Measurements from ENCODE around the gene NAA40. TPM values are rescaled to one million over a fixed set of nuclear protein-coding genes. Genes with fewer than 3 reads are reported as not detected.

The NAA40 gene
- total and polyA plus RNA-seq, 2 of the 13 experiments (the other 11 are each of a cell fraction or from before 2014, with no cell fraction given): 11.1 to 17.9 TPM

DNA sequence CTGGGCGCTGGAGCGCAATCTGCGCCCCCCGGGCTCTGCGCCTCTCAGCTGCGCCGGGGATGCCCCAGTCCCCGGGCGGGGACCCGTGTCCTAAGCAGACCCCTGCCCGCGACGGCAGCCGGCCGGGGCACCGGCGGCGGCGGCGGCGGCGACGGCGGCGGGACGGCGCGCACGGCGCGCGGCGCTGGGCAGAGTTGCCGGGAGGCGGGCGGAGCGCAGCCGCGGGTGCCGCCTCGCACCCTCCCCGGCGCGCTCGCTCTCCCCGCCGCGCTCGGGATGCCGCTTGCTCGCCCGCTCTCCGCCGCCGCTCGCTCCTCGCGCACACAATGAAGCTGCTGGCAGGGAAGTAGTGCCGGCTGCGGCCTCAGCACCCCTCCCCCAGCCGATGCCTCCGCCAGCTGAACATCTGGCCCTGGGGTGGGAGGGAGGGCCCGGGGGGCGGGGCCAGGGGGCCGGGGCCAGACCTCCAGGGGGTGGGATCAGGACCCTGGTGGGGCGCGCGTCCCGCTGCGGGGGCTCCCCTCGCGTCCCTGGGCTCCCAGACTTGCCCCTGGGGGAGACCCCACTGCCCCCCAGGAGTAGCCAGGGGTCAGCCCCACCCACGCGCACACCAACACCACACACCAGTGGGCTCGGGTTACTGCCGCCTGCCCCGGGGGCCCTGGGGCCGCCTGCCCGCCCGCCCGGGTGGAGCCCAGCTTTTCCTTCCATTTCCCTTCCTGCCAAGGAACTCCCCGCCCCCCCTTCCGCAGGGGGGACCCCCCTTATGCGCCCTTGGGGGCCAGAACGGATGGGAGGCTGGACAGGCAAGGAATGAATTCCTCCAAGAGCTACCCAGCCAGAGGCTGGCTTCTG is 21.7 kb upstream of the NAA40 start, which contains the start of gene RCOR2 (continued):
- TF ChIP-seq, protein P1, sequence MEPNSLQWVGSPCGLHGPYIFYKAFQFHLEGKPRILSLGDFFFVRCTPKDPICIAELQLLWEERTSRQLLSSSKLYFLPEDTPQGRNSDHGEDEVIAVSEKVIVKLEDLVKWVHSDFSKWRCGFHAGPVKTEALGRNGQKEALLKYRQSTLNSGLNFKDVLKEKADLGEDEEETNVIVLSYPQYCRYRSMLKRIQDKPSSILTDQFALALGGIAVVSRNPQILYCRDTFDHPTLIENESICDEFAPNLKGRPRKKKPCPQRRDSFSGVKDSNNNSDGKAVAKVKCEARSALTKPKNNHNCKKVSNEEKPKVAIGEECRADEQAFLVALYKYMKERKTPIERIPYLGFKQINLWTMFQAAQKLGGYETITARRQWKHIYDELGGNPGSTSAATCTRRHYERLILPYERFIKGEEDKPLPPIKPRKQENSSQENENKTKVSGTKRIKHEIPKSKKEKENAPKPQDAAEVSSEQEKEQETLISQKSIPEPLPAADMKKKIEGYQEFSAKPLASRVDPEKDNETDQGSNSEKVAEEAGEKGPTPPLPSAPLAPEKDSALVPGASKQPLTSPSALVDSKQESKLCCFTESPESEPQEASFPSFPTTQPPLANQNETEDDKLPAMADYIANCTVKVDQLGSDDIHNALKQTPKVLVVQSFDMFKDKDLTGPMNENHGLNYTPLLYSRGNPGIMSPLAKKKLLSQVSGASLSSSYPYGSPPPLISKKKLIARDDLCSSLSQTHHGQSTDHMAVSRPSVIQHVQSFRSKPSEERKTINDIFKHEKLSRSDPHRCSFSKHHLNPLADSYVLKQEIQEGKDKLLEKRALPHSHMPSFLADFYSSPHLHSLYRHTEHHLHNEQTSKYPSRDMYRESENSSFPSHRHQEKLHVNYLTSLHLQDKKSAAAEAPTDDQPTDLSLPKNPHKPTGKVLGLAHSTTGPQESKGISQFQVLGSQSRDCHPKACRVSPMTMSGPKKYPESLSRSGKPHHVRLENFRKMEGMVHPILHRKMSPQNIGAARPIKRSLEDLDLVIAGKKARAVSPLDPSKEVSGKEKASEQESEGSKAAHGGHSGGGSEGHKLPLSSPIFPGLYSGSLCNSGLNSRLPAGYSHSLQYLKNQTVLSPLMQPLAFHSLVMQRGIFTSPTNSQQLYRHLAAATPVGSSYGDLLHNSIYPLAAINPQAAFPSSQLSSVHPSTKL (CRISPR knock-in tag; IDR thresholded peaks at IDR 0.05): no peak
- TF ChIP-seq, protein P2, sequence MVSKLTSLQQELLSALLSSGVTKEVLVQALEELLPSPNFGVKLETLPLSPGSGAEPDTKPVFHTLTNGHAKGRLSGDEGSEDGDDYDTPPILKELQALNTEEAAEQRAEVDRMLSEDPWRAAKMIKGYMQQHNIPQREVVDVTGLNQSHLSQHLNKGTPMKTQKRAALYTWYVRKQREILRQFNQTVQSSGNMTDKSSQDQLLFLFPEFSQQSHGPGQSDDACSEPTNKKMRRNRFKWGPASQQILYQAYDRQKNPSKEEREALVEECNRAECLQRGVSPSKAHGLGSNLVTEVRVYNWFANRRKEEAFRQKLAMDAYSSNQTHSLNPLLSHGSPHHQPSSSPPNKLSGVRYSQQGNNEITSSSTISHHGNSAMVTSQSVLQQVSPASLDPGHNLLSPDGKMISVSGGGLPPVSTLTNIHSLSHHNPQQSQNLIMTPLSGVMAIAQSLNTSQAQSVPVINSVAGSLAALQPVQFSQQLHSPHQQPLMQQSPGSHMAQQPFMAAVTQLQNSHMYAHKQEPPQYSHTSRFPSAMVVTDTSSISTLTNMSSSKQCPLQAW (CRISPR knock-in tag; IDR thresholded peaks at IDR 0.05): no peak
- TF ChIP-seq HNRNPH1 (optimal IDR thresholded peaks at IDR 0.05; ENCODE audit: low read depth, low read length) (no peak), SCMH1 (CRISPR knock-in tag; IDR thresholded peaks at IDR 0.05; ENCODE audit: borderline replicate concordance) (no peak), EEA1 (CRISPR knock-in tag; IDR thresholded peaks at IDR 0.05; ENCODE audit: borderline replicate concordance) (no peak), CHD4 (IDR thresholded peaks at IDR 0.05; ENCODE audit: borderline replicate concordance, low read length) (no peak), ISL2 (CRISPR knock-in tag; IDR thresholded peaks at IDR 0.05) (no peak), ARID2 (CRISPR knock-in tag; IDR thresholded peaks at IDR 0.05; ENCODE audit: borderline replicate concordance) (no peak), MTF1 (CRISPR knock-in tag; IDR thresholded peaks at IDR 0.05) (no peak), FOXA1 (IDR thresholded peaks at IDR 0.05) (no peak), FOXA1 (CRISPR knock-in tag; IDR thresholded peaks at IDR 0.05) (no peak), ZNF329 (CRISPR knock-in tag; IDR thresholded peaks at IDR 0.05; ENCODE audit: low read depth) (no peak), CAMTA2 (CRISPR knock-in tag; IDR thresholded peaks at IDR 0.05; ENCODE audit: borderline replicate concordance) (no peak), ZNF550 (CRISPR knock-in tag; IDR thresholded peaks at IDR 0.05; ENCODE audit: borderline replicate concordance) (no peak)
- TF ChIP-seq, protein P3, sequence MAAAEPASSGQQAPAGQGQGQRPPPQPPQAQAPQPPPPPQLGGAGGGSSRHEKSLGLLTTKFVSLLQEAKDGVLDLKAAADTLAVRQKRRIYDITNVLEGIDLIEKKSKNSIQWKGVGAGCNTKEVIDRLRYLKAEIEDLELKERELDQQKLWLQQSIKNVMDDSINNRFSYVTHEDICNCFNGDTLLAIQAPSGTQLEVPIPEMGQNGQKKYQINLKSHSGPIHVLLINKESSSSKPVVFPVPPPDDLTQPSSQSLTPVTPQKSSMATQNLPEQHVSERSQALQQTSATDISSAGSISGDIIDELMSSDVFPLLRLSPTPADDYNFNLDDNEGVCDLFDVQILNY (CRISPR knock-in tag; conservative IDR thresholded peaks at IDR 0.05): no peak
- TF ChIP-seq, protein P4, sequence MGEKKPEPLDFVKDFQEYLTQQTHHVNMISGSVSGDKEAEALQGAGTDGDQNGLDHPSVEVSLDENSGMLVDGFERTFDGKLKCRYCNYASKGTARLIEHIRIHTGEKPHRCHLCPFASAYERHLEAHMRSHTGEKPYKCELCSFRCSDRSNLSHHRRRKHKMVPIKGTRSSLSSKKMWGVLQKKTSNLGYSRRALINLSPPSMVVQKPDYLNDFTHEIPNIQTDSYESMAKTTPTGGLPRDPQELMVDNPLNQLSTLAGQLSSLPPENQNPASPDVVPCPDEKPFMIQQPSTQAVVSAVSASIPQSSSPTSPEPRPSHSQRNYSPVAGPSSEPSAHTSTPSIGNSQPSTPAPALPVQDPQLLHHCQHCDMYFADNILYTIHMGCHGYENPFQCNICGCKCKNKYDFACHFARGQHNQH (CRISPR knock-in tag; IDR thresholded peaks at IDR 0.05): no peak
- TF ChIP-seq, protein P5, sequence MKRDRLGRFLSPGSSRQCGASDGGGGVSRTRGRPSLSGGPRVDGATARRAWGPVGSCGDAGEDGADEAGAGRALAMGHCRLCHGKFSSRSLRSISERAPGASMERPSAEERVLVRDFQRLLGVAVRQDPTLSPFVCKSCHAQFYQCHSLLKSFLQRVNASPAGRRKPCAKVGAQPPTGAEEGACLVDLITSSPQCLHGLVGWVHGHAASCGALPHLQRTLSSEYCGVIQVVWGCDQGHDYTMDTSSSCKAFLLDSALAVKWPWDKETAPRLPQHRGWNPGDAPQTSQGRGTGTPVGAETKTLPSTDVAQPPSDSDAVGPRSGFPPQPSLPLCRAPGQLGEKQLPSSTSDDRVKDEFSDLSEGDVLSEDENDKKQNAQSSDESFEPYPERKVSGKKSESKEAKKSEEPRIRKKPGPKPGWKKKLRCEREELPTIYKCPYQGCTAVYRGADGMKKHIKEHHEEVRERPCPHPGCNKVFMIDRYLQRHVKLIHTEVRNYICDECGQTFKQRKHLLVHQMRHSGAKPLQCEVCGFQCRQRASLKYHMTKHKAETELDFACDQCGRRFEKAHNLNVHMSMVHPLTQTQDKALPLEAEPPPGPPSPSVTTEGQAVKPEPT (CRISPR knock-in tag; IDR thresholded peaks at IDR 0.05; ENCODE audit: low read depth): 0 out of 2 replicates have a peak, but pooled peaks have one; percentile 2
